ENCODE measurements around the gene UBASH3B.

DNA sequence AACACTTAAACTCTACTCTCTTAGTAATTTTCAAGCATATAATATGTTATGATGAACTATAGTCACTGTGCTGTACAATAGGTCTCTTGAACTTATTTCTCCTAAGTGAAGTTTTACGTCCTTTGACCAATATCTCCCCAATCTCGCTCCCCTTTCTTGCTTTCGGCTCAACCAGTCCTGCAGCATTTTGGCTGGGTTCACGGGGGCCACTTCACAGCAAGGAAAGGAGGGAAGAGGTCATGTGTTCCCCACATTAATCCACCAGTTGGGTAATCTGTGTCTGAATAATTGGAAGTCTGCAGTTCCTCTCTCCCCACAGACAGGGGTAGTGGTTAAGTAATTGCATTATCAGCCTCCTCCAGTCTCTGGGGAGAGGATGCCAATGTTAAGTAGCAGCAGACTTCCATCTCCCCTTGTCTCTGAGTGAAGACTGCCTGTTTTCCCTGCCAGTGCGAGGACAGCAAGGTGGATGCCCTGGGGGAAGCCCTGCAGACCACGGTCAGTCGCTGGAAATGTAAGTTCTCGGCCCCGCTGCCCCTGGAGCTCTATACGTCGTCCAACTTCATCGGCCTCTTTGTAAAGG, 123.6 kb downstream of the UBASH3B start:
- no peak for TF ChIP-seq POLR2AphosphoS5 (IDR thresholded peaks at IDR 0.05)
- TF ChIP-seq, protein P1, sequence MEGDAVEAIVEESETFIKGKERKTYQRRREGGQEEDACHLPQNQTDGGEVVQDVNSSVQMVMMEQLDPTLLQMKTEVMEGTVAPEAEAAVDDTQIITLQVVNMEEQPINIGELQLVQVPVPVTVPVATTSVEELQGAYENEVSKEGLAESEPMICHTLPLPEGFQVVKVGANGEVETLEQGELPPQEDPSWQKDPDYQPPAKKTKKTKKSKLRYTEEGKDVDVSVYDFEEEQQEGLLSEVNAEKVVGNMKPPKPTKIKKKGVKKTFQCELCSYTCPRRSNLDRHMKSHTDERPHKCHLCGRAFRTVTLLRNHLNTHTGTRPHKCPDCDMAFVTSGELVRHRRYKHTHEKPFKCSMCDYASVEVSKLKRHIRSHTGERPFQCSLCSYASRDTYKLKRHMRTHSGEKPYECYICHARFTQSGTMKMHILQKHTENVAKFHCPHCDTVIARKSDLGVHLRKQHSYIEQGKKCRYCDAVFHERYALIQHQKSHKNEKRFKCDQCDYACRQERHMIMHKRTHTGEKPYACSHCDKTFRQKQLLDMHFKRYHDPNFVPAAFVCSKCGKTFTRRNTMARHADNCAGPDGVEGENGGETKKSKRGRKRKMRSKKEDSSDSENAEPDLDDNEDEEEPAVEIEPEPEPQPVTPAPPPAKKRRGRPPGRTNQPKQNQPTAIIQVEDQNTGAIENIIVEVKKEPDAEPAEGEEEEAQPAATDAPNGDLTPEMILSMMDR (IDR thresholded peaks at IDR 0.05), result no peak

Data from suprapubic skin (tissue), 3 donors.